MG63 (cell line): ENCODE results near the gene ARHGEF40. TPM values are rescaled to one million over a fixed set of nuclear protein-coding genes. Genes with fewer than 3 reads are reported as not detected.

Experiments used
- DNase-seq: peaks from one replicate; pipeline ENCODE4 v3.0.0-alpha.2; 2020
- H3K27me3 ChIP-seq: fragments of 250-450 bp; sonication (Bioruptor Pico); 2 replicates; pipeline ENCODE4 v1.5.1; 2020; ENCODE audit warnings: mild to moderate bottlenecking, moderate library complexity
- H3K36me3 ChIP-seq: fragments of 250-450 bp; sonication (Bioruptor Pico); 2 replicates; pipeline ENCODE4 v1.5.1; 2020; ENCODE audit warnings: mild to moderate bottlenecking, moderate library complexity
- H3K4me3 ChIP-seq: fragments of 250-450 bp; sonication (Bioruptor Pico); 2 replicates; pipeline ENCODE4 v1.5.1; 2020; ENCODE audit warnings: mild to moderate bottlenecking, moderate library complexity
- H3K9me3 ChIP-seq: fragments of 250-450 bp; sonication (Bioruptor Pico); 2 replicates; pipeline ENCODE4 v1.5.1; 2020; ENCODE audit warnings: mild to moderate bottlenecking, moderate library complexity
- total RNA-seq: library from RNA; depleted of rRNA; stranded (reverse); fragments of >200 nt; shearing (Covaris generic); gene quantifications from 2 replicates; pipeline ENCODE4 v1.2.3, GENCODE V29; 2014; ENCODE audit warnings: low replicate concordance

Gene ARHGEF40
- total RNA-seq, 1 experiment from 2014 or later = 10.0 TPM

DNA sequence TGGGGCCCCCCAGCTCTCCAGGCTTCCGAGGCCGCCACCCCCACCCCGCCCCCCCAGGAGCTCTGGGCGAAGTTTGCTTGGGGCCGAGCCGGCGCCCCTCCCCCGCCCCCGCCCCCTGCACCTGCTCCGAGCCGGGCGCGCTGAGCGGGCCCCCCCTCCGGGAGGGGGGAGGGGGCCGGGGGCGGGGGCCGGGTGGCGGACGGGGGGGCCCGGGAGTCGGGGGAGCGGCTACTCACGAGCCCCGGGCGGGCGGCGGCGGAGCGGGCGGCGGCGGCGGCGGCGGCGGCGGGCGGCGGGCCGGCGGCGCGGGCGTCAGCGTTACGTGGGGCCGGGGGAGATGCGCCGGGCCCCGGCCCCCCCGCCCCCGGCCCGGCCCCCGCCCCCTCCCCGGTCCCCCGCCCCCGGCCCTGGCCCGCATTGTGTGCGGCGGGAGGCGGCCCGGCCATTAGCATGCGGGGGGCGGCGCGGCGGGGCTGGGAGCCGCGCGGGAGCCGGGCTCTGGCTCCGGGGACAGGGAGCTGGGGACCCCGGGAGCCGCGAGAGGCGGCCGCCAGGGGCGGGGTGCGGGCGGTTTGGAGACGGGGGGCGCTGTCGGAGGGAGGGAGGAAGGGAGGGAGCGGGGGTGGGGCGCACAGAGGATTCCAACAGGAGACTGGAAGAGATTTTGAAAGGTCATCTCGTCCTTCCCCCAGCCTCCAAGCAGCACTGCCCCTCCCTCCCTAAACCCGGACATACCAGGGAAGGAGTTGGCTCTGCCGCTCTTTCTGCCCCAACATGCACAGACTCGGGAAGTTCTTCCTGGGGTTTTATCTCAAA, 28.2 kb downstream of the ARHGEF40 start, which contains the start of gene ZNF219:
TSS of gene ZNF219 (minus strand) at position 580 of the 816 bp plus-strand sequence. CDS start 5,064 bp downstream, outside the sequence.
- Histone ChIP-seq H3K4me3 (peak within 1 kb of the TSS; percentile 61), H3K27me3 (no peaks in the 10 kb centered on the region), H3K9me3 (no peaks in the 10 kb centered on the region), H3K36me3 (no peaks in the 10 kb centered on the region)
- DNase-seq = peak; percentile 65

DNA sequence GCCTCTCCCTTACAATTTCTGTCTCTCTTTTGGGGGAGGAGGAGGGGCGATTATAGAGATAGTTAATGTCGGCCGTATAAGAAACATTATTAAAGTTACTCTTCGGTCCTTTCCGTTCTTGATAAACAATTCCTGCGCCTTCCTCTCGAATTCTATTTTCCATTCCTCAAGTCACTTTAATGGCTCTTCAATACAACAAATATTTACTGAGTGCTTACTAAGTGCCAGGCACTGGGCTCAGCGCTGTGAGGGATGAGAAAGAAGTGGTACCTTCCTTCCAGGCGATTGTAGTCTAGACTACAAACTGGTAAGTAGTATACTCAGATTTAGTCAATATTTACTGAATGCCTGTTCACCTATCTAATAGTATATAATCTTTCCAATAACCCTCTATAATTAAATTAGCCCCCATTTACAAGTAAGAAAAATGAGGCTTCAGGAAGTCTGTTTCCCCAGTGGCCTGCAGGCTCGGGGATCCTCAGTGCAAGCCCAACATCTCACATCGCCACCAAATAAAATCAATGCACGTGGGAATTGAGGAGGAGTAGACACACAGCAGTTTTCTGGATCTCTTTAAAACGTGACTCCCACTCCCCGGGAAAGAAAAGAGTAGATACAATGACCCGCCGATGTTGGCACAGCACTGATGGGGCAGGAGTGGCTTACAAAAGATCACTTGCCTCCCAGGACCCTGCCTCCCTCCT, 28.9 kb downstream of the ARHGEF40 start:
- DNase-seq = no peak
- Histone ChIP-seq H3K27me3 (no peaks in the 10 kb centered on the region), H3K9me3 (no peaks in the 10 kb centered on the region), H3K36me3 (no peaks in the 10 kb centered on the region), H3K4me3 (peak overlapping the region; percentile 61)

DNA sequence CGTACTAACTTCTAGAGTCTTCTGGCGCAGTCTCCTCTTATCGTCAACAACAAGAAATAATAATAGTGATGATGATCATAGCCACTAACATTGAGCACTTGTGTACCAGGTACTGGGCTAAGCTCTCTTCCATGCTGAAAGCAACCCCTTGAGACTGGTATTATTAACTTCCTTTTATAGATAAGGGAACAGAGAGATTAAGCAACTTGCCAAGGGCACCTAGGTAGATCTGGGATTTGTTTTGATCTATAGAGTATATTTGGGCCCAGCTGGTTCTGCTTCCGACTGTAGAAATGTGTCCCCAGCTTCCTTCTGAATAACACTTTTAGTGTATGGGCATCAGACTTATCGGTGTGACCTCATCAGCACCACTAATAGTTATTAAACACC, 29.5 kb downstream of the ARHGEF40 start:
- H3K9me3 ChIP-seq = no peaks in the 10 kb centered on the region
- peak overlapping the region; percentile 61 for H3K4me3 ChIP-seq
- H3K27me3 ChIP-seq = no peaks in the 10 kb centered on the region
- H3K36me3 ChIP-seq = no peaks in the 10 kb centered on the region
- DNase-seq = no peak

GRCh38 chr14:21100931-21101330, 30.8 kb downstream of the ARHGEF40 start, which contains the start of gene TMEM253:
Gene TMEM253, plus strand, starts transcription at chr14:21101066. Its CDS starts 278 bp downstream, at chr14:21101344.
- H3K36me3 ChIP-seq = no peaks in the 10 kb centered on the region
- no peaks in the 10 kb centered on the region for H3K27me3 ChIP-seq
- no peaks in the 10 kb centered on the region for H3K9me3 ChIP-seq
- DNase-seq = no peak
- no peak within 1 kb of the TSS for H3K4me3 ChIP-seq

DNA sequence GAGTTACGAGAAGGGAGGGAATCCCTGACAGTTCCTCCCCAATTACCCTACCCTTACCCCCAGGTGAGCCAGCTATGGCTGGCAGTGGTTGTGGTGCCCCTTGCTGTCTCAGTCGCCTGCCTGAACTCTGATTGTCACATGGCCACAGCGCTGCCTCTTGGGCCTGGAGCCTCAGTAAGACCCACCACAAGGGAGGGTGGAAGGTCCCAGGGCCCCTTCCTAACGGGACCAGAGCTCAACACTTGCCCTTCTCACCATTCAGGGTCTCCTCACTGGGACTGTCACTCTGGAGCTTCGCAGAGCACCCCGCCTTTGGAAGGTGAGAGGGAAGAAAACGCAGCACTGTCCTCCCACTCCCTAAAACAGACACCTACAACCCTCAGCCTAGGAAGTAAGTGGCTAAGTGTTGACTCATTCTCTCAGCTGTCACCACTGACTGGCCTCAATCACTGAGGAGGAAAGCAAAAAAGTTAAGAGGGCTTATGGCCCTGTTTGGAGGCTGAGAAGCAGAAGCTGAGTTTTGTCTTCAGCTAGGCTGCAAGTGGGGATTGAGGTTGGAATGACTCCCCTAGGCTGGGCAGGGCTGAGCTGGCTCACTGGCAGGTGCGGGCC, 31.8 kb downstream of the ARHGEF40 start:
- Histone ChIP-seq H3K9me3 (no peaks in the 10 kb centered on the region), H3K4me3 (no peak overlapping the region), H3K27me3 (no peaks in the 10 kb centered on the region), H3K36me3 (no peaks in the 10 kb centered on the region)
- no peak for DNase-seq

GRCh38 chr14:21102521-21103410, 32.7 kb downstream of the ARHGEF40 start:
- peak overlapping the region; percentile 52 for H3K4me3 ChIP-seq
- DNase-seq = no peak
- no peaks in the 10 kb centered on the region for H3K36me3 ChIP-seq
- H3K27me3 ChIP-seq = no peaks in the 10 kb centered on the region
- no peaks in the 10 kb centered on the region for H3K9me3 ChIP-seq

DNA sequence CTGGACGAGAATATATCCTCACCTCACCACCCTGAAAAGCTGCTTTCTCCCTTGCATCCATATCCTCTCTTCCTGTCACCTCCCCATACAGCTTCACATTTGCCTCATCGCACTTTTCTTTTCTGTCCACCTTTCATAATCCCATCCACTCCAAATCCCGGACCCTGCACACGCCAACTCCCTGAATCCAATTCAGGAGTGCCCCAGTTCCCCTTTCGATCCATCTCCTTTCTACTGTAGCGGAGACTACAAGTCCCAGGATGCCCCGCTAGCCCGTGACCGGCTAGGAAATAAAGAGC, 33.3 kb downstream of the ARHGEF40 start:
- H3K4me3 ChIP-seq = peak overlapping the region; percentile 52
- H3K9me3 ChIP-seq = no peaks in the 10 kb centered on the region
- no peak for DNase-seq
- no peaks in the 10 kb centered on the region for H3K27me3 ChIP-seq
- no peaks in the 10 kb centered on the region for H3K36me3 ChIP-seq

- no peaks in the 10 kb centered on the region for H3K27me3 ChIP-seq
- H3K4me3 ChIP-seq = peak overlapping the region; percentile 52
- DNase-seq = peak; percentile 92
- H3K9me3 ChIP-seq = no peaks in the 10 kb centered on the region
- H3K36me3 ChIP-seq = no peaks in the 10 kb centered on the region
Measured at GRCh38 chr14:21103710-21104447, 33.8 kb downstream of the ARHGEF40 start.

DNA sequence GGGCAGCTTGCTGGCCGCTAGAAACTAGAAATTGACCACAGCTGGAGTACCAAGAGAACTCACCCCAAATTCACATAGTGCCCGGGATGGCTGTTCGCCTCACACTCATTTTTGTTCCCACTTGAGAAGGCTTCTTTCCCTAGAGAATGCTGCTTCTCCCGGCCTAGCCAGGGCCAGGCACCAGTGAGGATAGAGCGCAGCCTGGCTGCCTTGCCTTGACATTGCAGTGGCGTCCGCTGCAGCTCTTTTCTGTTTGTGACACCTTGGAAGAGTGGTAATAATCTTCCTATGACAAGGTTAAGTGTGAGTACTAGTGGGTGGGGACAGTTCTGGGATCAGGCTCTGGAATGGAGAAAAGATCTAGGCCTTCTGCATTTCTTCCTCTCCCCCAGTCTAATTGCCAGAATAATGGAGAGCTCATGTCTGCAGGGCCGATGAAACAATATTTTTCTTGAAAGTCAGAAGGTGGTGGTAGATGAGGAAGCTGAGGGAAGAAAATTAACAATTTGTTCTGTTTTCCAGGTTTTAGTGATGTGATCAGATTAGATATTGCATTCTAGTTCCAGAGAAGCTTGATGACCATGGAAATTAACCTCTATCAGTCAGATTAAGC, 34.5 kb downstream of the ARHGEF40 start:
- peak; percentile 60 for DNase-seq
- Histone ChIP-seq H3K9me3 (no peaks in the 10 kb centered on the region), H3K27me3 (no peaks in the 10 kb centered on the region), H3K4me3 (peak overlapping the region; percentile 52), H3K36me3 (no peaks in the 10 kb centered on the region)

GRCh38 chr14:21105095-21105494, 35.0 kb downstream of the ARHGEF40 start:
- Histone ChIP-seq H3K36me3 (no peaks in the 10 kb centered on the region), H3K4me3 (no peak overlapping the region), H3K27me3 (no peaks in the 10 kb centered on the region), H3K9me3 (no peaks in the 10 kb centered on the region)
- DNase-seq = no peak

- Histone ChIP-seq H3K4me3 (no peak overlapping the region), H3K9me3 (no peaks in the 10 kb centered on the region), H3K27me3 (no peaks in the 10 kb centered on the region), H3K36me3 (no peaks in the 10 kb centered on the region)
- no peak for DNase-seq
Measured at GRCh38 chr14:21106176-21106497, 36.0 kb downstream of the ARHGEF40 start.

- H3K9me3 ChIP-seq = no peaks in the 10 kb centered on the region
- DNase-seq = peak; percentile 59
- H3K36me3 ChIP-seq = no peaks in the 10 kb centered on the region
- no peaks in the 10 kb centered on the region for H3K27me3 ChIP-seq
- no peak overlapping the region for H3K4me3 ChIP-seq
Measured at GRCh38 chr14:21106498-21107282, 36.6 kb downstream of the ARHGEF40 start.

- no peak for DNase-seq
- H3K27me3 ChIP-seq = no peaks in the 10 kb centered on the region
- no peaks in the 10 kb centered on the region for H3K9me3 ChIP-seq
- no peak overlapping the region for H3K4me3 ChIP-seq
- no peaks in the 10 kb centered on the region for H3K36me3 ChIP-seq
Measured at GRCh38 chr14:21107283-21107800, 37.2 kb downstream of the ARHGEF40 start.

DNA sequence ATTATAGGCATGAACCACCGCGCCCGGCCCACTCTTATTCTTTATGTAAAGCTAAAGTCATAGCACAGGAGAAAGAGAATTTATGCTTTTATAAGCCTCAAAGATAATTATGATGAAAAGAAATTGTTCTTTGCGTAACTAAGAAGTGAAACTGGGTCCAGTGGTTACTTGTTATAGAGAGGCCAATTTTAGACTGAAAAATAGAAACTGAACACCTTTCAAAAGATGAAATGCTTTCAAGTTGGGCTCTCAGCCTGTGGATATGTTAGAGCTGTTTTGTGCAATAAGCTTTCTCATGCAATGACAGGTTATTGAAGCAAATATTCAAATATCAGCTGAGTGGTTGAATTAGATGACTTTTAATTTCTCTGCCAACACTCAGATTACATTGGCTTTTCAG, 38.7 kb downstream of the ARHGEF40 start:
- no peak for DNase-seq
- Histone ChIP-seq H3K9me3 (no peaks in the 10 kb centered on the region), H3K36me3 (no peaks in the 10 kb centered on the region), H3K4me3 (no peak overlapping the region), H3K27me3 (no peaks in the 10 kb centered on the region)
